ENCODE results near the gene CTNNA2. TPM values are rescaled to one million over a fixed set of nuclear protein-coding genes. Genes with fewer than 3 reads are reported as not detected.

Gene CTNNA2
- total RNA-seq, 2 donors from 2014 or later = 0.17 to 0.88 TPM

DNA sequence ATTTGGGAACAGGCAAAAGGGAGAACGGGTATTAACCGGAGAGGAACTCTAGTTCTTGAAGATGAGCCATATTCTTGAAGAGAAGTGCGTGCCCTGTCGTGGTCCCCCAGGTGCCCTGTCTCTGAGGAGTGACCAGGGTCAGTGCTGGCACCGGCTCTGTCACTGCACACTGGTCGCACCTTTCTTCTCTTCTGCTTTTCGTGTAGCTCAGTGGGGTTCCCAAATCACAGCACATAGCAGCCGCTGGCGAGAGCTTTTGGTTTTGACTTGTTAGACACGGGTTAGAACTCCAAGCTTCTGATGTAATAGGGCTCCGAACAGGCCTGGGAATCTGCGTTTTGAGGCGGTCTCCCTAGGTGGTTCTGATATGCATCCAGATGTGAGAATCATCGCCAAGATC is 810.1 kb downstream of the CTNNA2 start:
- H3K4me1 ChIP-seq = no peaks in the 10 kb centered on the region
- H3K27ac ChIP-seq = no peak overlapping the region
- no peak for DNase-seq
- no peaks in the 10 kb centered on the region for H3K36me3 ChIP-seq
- intact Hi-C loops (cut with DNase I) = loop anchor here (10.0 kb wide), 1 partner anchor 182 kb away; no protein-coding TSS in a partner anchor
- no peaks in the 10 kb centered on the region for H3K9me3 ChIP-seq
- no peaks in the 10 kb centered on the region for H3K27me3 ChIP-seq
- H3K9ac ChIP-seq (ENCODE audit: low read depth in 2 of 2, low read length in 2 of 2) = no peak overlapping the region
- H3K4me3 ChIP-seq = no peak overlapping the region
- TF ChIP-seq, protein P1, sequence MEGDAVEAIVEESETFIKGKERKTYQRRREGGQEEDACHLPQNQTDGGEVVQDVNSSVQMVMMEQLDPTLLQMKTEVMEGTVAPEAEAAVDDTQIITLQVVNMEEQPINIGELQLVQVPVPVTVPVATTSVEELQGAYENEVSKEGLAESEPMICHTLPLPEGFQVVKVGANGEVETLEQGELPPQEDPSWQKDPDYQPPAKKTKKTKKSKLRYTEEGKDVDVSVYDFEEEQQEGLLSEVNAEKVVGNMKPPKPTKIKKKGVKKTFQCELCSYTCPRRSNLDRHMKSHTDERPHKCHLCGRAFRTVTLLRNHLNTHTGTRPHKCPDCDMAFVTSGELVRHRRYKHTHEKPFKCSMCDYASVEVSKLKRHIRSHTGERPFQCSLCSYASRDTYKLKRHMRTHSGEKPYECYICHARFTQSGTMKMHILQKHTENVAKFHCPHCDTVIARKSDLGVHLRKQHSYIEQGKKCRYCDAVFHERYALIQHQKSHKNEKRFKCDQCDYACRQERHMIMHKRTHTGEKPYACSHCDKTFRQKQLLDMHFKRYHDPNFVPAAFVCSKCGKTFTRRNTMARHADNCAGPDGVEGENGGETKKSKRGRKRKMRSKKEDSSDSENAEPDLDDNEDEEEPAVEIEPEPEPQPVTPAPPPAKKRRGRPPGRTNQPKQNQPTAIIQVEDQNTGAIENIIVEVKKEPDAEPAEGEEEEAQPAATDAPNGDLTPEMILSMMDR (IDR thresholded peaks at IDR 0.05) = no peak

DNA sequence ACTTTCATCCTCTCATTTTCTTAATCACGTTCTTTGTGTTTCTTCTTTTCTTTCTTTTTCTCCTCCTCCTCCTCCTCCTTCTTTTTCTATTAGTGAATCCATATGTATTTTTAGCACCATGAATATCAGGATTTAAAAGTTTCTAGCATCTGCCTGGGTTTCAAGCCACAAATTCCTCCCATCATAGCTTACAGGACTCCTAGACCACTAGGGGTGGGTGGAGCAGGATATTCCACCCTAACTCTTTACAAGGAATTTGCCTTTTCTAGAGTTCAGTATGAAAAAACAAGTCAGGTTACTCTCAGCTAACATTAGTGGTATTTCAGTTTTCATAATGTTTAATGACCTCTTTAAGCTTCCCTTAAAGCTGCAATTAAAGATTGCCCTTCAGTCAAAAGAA is 810.8 kb downstream of the CTNNA2 start:
- TF ChIP-seq, protein P1 (IDR thresholded peaks at IDR 0.05) = no peak
- Histone ChIP-seq H3K9ac (ENCODE audit: low read depth in 2 of 2, low read length in 2 of 2) (no peak overlapping the region), H3K4me1 (no peaks in the 10 kb centered on the region), H3K27me3 (no peaks in the 10 kb centered on the region), H3K4me3 (no peak overlapping the region), H3K36me3 (no peaks in the 10 kb centered on the region), H3K9me3 (no peaks in the 10 kb centered on the region), H3K27ac (no peak overlapping the region)
- intact Hi-C loops (cut with DNase I) = loop anchor here (10.0 kb wide), 1 partner anchor 181 kb away; no protein-coding TSS in a partner anchor
- no peak for DNase-seq

GRCh38 chr2:80324525-80324924 is 811.7 kb downstream of the CTNNA2 start:
- Histone ChIP-seq H3K9me3 (no peaks in the 10 kb centered on the region), H3K9ac (ENCODE audit: low read depth in 2 of 2, low read length in 2 of 2) (no peak overlapping the region), H3K36me3 (no peaks in the 10 kb centered on the region), H3K27ac (no peak overlapping the region), H3K4me1 (no peaks in the 10 kb centered on the region), H3K4me3 (no peak overlapping the region), H3K27me3 (no peaks in the 10 kb centered on the region)
- no peak for DNase-seq
- intact Hi-C loops (cut with DNase I) = loop anchor here (10.0 kb wide), 1 partner anchor 180 kb away; no protein-coding TSS in a partner anchor
- TF ChIP-seq, protein P1 (IDR thresholded peaks at IDR 0.05) = no peak

- no peak overlapping the region for H3K27ac ChIP-seq
- H3K27me3 ChIP-seq = no peaks in the 10 kb centered on the region
- no peaks in the 10 kb centered on the region for H3K36me3 ChIP-seq
- H3K9ac ChIP-seq (ENCODE audit: low read depth in 2 of 2, low read length in 2 of 2) = no peak overlapping the region
- H3K4me1 ChIP-seq = no peaks in the 10 kb centered on the region
- TF ChIP-seq, protein P1 (IDR thresholded peaks at IDR 0.05) = no peak
- DNase-seq = no peak
- no peaks in the 10 kb centered on the region for H3K9me3 ChIP-seq
- H3K4me3 ChIP-seq = no peak overlapping the region
- intact Hi-C loops (cut with DNase I) = loop anchor here (10.0 kb wide), 1 partner anchor 179 kb away; no protein-coding TSS in a partner anchor
Measured at GRCh38 chr2:80326214-80326613, 813.4 kb downstream of the CTNNA2 start.

DNA sequence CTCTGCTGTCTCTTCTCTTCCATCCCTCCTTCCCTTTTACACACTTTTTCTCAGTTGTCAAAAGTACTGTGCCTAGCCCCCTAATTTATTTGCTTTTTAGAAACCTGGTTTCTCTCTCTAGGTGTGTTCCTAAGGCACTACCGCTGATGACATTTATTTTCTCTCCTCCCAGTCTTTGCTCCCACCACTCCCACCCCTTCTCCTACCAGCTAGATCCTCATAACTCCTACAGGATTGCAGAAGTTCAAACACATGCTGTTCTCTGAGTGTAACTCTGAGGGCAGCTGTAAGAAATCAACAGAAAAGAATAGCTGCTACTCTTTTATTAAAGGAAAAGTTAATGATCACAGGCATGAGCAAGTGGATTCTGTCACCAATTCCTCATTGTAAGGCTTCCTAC is 814.0 kb downstream of the CTNNA2 start:
- H3K4me1 ChIP-seq = no peaks in the 10 kb centered on the region
- no peak overlapping the region for H3K9ac ChIP-seq (ENCODE audit: low read depth in 2 of 2, low read length in 2 of 2)
- TF ChIP-seq, protein P1 (IDR thresholded peaks at IDR 0.05) = no peak
- H3K36me3 ChIP-seq = no peaks in the 10 kb centered on the region
- no peak for DNase-seq
- H3K9me3 ChIP-seq = no peaks in the 10 kb centered on the region
- no peak overlapping the region for H3K27ac ChIP-seq
- H3K4me3 ChIP-seq = no peak overlapping the region
- intact Hi-C loops (cut with DNase I) = loop anchor here (10.0 kb wide), 1 partner anchor 178 kb away; no protein-coding TSS in a partner anchor
- no peaks in the 10 kb centered on the region for H3K27me3 ChIP-seq

All from colonic mucosa (tissue), 4 donors.